GM11168 (cell line): Measurements from ENCODE around the gene MXD1.

ENCODE experiments used
- in situ Hi-C: fragments of 300-500 bp; cut with MboI; formaldehyde crosslinking; loops from one replicate; pipeline ENCODE4 v1.12.0; 2022; ENCODE audit warnings: low sequenced_read_pairs; ENCODE audit not compliant: unreplicated experiment

MXD1 gene

DNA sequence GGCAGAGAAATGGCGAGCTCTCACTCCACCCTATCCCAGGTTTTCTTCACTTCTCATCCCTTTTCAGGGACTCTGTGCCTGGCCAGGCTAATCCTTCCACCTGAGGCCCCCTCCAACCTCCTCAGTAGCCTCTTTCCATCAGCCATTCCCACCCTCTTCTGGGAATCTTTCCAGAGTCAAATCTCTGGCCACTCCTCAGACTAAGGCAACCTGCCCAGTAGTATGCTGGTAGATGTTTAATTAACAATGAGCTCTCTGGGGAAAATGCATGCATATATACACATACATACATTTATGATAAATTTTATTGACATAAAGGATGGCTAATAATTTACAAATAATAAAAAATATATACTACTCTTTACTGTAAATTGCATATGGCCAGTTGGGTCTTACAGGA is 57.9 kb downstream of the MXD1 start:
- in situ Hi-C loops, result no loop called here

DNA sequence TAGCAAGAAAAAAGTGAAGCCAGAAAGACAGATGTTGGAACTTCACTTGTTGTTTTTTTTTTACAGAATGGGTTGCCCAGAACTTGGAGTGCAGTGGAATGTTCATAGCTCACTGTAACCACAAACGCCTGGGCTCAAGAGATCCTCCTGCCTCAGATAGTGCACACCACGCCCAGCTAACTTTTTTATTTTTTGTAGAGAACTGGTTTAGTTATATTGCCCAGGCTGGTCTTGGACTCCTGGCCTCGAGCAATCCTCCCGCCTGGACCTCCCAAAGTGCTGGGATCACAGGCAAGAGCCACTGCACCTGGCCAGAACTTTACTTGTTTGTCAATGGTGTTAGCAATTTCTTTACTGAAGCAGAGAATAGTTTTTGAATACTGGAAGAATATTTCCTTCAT is 58.4 kb downstream of the MXD1 start:
- in situ Hi-C loops, result no loop called here

DNA sequence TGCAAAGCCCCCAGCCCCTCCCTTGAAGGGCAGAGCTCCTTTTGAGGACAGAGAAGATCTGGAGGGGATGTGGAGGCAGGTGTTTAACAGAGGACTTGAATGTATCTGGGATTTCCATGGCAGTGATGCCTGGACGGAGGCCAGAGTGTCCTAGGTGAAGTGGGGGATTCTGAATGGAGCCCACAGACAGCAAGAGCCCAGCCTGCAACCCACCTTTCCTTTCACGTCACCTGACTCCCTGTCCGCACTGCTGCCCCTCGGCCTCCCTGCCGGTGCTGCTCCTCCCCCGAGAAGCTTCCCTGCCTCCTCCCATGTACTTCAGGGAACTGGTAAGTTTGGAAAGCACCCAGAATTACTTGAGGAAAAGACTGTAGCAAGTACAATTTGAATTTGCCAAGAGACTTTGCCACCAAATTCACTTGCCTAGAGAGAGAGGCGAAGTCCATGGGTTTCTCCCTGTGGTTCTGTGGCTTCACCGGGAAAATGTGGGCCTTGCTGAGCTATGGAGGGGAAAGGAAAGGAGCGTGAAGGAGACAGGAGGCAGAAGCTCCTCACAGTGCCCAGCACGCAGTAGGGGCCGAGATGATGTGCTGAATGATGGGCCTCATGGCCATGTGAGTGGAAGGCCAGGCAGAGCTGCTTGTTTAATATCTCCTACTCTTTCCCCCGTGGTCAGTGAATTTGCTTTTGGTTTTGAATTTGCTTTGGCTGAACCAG is 60.4 kb downstream of the MXD1 start:
- in situ Hi-C loops, result no loop called here

- in situ Hi-C loops, result no loop called here
Measured at GRCh38 chr2:69975853-69976462, 61.0 kb downstream of the MXD1 start.

DNA sequence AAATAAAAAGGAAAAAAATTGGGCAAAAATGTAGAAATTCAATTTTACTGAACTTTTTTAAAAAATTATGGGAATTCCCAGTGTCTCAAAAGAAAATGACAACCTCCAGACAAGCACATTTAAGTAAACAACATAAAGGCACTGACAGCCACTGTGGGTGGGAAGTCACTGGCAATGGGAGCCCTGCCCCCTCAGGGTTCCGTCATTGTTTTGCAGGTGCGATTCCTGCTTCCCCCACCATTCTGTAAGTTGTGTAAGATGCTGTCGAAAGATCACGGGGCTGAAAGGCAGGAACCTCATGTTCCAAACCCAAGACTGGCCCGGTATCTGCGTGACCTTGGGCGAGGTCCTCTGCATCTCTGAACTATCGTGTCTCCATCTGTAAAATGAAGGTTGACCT is 62.3 kb downstream of the MXD1 start:
- in situ Hi-C loops, result no loop called here

DNA sequence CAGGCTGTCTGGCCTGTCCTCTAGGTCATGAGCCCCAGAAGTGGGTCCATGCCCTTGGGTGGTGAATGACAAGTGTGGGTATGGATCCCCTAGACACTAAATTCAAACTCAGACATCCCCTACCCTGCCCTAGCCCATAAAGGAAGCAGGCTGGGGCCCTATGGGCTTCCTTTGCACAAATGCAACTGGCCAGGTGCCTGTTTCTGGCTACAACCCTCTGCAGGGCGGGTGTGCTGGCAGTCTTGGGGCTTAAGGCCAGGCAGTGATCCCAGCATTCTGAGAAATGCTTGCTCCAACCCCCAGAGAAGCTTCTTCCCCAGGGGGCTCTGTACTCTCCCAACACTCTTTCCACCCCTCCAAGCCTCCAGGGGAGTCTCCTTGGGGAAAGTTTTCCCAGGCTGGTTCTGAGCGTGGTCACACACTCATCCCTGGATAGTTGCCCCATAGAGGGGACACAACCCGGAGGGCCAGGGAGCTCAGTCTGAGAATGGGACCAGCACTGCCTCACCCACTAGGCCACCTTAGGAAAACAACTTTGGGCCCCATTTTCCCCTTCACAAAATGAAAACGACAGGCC is 63.1 kb downstream of the MXD1 start:
- in situ Hi-C loops, result no loop called here

DNA sequence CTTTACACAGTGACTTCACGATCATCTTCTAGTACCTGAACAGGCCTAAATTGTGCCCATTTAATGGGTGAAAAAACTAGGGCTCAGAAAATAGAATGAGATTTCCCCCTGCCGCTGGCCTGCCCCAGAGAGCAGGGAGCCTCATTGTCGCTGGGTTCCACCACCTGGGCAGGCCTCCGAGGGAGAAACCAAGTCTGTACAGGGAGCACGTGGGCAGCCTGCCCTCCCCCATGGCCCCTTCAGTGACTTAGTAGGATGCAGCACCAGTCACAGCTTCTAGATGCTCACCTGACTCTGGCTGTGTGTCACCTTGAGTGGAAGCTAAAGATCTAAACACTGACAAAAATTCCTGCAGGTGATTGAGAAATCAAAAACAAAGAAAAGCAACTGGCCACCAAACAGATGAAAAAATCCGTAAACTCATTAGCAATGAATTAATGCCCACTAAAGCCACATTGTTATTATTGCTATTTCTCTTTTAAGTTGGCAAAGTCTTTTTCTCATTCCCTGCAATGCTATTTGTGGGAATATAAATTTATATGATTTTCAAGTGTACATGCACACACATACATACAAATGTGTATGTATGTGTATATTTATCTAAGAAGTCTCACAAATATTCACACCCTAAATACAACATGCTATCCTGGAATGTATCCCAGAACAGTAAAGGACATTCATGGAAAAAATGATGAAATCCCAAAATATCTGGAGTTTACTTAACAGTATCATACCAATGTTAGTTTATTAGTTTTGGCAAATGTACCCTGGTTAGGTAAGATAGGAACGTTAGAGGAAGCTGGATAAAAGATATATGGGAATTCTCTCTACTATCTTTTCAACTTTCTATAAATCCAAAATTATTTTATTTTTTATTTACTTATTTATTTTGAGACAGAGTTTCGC is 65.2 kb downstream of the MXD1 start:
- in situ Hi-C loops, result no loop called here

DNA sequence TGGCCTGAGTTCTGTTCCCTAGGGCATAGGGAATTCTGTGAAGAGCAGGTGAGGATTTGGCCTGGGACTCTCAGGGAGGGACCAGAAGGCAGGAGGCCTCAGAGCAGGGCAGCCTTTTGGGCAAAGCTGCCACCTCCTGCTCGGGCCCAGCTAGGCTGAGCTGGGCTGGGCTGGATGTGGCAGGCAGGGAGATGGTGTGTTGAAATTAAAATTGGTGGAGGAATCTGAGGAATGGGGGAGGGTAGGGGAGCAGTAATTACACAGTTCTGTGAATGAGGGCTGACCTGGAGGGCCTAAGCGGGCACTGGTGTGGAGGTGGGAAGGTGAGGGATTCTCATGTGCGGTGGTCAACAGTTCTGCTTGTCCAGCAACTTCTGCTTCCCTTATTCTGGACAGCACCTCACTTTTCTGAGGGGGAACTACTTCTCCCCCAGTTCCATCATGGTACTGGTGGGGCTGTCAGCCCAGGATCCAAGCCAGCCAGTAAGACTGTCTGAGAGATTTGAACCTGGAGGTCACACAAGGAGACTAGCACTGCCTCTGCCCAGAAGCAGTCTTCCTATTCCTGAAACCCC is 68.6 kb downstream of the MXD1 start:
- in situ Hi-C loops, result no loop called here

DNA sequence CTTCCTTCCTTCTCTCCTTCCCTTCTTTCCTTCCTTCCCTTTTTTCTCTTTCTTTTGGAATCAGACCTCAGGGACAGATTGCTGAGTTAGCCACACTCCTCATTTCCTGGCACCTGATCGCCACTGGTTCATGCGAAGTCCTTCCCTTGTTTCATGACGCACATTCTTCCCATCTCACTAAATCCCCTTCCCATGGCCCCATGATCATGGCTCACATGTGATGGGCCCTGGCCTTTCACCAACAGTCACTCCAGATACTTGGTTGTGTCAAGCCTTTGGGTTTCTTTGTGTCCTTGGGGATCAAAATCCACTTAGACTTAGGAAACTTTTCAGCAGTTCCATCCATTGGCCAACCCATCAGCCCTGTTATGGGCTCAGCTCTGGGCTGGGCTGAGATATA is 70.3 kb downstream of the MXD1 start:
- in situ Hi-C loops, result no loop called here

DNA sequence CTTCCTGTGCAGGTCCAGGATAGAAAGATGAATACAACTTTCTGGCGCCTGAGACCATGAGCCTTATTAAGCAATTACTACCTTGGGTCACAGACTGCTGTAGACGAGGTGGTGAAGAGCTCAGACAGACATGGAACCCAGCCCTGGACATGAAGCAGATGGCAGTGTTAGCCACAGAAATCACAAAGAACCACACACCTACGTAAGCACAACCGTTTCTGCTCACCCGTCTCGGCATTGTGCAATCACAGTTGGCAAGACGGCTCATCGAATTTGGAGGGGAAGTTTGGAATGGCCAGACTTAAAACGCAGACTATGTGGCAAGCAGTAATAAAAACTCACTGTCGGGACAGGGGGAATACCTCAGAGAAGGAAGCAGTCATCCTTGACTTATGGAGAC is 70.8 kb downstream of the MXD1 start:
- in situ Hi-C loops, result no loop called here

- in situ Hi-C loops, result no loop called here
Measured at GRCh38 chr2:69986691-69987090, 71.8 kb downstream of the MXD1 start.

GRCh38 chr2:69988086-69988635 is 73.3 kb downstream of the MXD1 start:
- in situ Hi-C loops, result no loop called here

DNA sequence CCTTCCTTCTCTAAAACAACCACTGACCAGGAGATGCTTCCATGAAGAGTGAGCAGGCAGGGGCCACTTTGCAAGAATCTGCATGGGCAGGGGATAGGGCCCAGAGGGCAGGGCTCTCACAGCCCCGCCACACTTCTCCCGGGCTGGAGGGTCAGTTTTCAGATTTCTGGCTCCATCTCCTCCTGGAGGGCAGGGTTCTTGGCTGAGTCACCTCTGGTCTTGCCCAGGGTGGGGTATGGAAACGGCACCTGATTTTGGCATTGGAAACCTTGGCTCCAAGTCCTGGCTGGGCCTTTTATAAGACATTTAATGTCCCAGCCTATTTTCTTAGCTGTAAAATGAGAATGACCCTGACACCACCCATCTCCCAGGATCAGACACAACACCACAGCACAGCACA is 74.1 kb downstream of the MXD1 start:
- in situ Hi-C loops, result no loop called here

DNA sequence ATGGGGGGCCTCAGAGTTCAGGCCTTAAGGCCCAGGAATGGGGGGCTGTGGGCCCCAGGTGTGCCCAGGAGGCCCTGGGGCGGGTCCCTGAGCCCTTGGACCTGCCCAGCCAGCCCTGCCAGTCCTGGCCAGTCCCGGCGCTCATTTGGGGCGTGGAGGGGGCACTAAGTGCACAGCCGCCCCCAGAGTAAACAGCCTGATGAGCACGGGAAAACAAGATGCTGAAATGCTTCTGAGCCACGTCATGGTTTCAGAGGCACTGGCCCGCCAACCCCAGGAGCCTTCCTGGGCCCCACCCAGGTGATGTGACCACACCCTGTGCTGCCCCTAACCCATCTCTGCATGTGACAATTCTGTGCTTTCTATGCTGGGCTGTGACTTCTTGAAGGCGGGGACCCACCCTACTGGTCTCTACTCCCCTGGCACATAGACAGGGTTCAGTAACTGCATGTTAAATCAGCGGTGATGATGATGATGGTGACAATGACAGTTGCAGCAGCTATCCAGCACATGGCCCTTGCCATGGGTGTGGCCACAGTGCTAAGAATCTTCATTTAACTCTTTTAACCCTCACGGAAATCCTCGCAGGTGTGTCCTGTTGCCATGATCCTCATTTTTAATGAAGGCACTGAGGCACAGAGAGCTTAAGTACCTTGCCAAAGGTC is 74.7 kb downstream of the MXD1 start:
- in situ Hi-C loops, result no loop called here
